ENCODE measurements around the gene GPC3.

GPC3 gene

DNA sequence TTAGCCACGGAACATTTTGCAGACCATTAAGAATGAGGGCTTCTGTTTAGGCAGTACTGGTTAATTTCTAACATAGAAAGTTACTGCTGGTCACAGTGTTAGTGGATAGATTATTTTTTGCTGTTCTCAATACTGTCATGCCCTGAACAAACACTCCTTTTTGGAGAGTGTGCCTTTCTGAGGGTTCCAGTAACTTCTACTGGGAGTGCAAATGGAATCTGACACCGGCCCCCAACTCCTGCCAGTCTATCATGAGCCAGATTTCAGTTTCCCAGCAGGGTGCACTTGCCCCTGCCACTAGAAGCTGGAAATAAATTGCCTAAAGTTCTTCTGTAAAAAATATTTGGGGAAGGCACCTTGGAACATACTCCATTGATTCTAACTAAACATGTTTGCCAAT, 345.7 kb downstream of the GPC3 start:
- Histone ChIP-seq H3K4me3 (ENCODE audit: low read depth, low read length) (no peak overlapping the region), H3K4me1 (ENCODE audit: control insufficient read depth, insufficient read depth, low read length) (peaks cover 2% of the 10 kb centered on the region; the same call in 1 of the 2 replicates), H3K36me3 (ENCODE audit: control insufficient read depth in 2 of 2, insufficient read depth in 1 of 2, low read length in 2 of 2) (no peaks in the 10 kb centered on the region), H3K27ac (ENCODE audit: extremely low read depth, low read depth, low read length) (no peak overlapping the region), H3K9me3 (ENCODE audit: control insufficient read depth, insufficient read depth, low read depth, low read length) (no peaks in the 10 kb centered on the region)
- TF ChIP-seq ZNF621 (tag by site-specific recombination; IDR thresholded peaks at IDR 0.05): no peak
- no peak for TF ChIP-seq ZBTB21 (tag by site-specific recombination; IDR thresholded peaks at IDR 0.05)
- no peak for TF ChIP-seq ZNF140 (tag by site-specific recombination; IDR thresholded peaks at IDR 0.05)
- TF ChIP-seq ZNF654 (tag by site-specific recombination; IDR thresholded peaks at IDR 0.05; ENCODE audit: low read depth): no peak
- TF ChIP-seq ZBTB17 (tag by site-specific recombination; IDR thresholded peaks at IDR 0.05): no peak
- ChIA-PET POLR2A (no interaction called here), CTCF (interaction anchor here (0.7 kb wide), 2 partner anchors 150 to 845 kb away, joined by 3 to 4 read pairs; no protein-coding TSS in a partner anchor)

DNA sequence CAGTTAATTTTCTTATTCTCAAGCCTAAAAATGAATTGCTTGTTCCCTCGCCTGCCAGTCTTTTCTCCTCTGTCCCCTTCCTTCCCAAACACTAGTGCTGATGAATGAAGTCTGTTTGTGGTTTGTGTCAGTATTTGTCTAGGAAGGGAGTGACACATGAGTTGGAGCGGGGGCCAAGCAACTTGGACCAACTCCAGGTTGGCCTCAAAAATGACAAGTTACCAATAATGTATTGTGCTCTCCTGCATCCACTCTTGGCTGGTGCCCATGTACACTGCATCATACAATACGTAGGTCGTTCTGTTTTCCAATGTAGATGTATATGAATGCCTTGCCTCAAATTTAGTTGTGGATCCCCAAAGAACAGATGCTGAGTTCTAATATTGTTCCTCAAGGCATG, 347.1 kb downstream of the GPC3 start:
- no peaks in the 10 kb centered on the region for H3K36me3 ChIP-seq (ENCODE audit: control insufficient read depth in 2 of 2, insufficient read depth in 1 of 2, low read length in 2 of 2)
- no peak for TF ChIP-seq ZNF341 (tag by site-specific recombination; IDR thresholded peaks at IDR 0.05; ENCODE audit: low read depth)
- TF ChIP-seq ZFHX2 (tag by site-specific recombination; conservative IDR thresholded peaks at IDR 0.05): no peak
- no peak for TF ChIP-seq SP7 (tag by site-specific recombination; IDR thresholded peaks at IDR 0.05)
- no peak for TF ChIP-seq KLF9 (tag by site-specific recombination; IDR thresholded peaks at IDR 0.05; ENCODE audit: low read depth)
- TF ChIP-seq ZNF530 (tag by site-specific recombination; IDR thresholded peaks at IDR 0.05; ENCODE audit: low read depth): no peak
- TF ChIP-seq, protein P1, sequence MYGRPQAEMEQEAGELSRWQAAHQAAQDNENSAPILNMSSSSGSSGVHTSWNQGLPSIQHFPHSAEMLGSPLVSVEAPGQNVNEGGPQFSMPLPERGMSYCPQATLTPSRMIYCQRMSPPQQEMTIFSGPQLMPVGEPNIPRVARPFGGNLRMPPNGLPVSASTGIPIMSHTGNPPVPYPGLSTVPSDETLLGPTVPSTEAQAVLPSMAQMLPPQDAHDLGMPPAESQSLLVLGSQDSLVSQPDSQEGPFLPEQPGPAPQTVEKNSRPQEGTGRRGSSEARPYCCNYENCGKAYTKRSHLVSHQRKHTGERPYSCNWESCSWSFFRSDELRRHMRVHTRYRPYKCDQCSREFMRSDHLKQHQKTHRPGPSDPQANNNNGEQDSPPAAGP (tag by site-specific recombination; IDR thresholded peaks at IDR 0.05): no peak
- peaks cover 2% of the 10 kb centered on the region; the same call in 1 of the 2 replicates for H3K4me1 ChIP-seq (ENCODE audit: control insufficient read depth, insufficient read depth, low read length)
- no peaks in the 10 kb centered on the region for H3K9me3 ChIP-seq (ENCODE audit: control insufficient read depth, insufficient read depth, low read depth, low read length)
- ChIA-PET CTCF (no interaction called here), POLR2A (no interaction called here)
- H3K27ac ChIP-seq (ENCODE audit: extremely low read depth, low read depth, low read length): no peak overlapping the region
- H3K4me3 ChIP-seq (ENCODE audit: low read depth, low read length): no peak overlapping the region

DNA sequence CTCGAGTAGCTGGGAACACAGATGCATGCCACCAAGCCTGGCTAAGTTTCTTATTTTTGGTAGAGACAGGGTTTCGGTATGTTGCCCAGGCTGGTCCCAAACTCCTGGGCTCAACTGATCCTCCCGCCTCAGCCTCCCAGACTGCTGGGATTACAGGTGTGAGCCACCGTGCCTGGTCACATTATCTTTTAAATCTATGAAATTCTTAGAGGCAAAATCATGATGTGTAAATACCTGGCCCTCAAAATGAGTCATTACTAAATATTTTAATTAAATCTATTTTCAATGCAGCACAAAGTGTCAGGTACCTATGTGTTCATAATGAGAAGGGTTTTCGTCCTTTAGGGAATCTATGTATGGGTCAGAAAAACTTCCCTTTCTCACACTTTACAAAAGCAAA, 347.6 kb downstream of the GPC3 start:
- TF ChIP-seq, protein P2, sequence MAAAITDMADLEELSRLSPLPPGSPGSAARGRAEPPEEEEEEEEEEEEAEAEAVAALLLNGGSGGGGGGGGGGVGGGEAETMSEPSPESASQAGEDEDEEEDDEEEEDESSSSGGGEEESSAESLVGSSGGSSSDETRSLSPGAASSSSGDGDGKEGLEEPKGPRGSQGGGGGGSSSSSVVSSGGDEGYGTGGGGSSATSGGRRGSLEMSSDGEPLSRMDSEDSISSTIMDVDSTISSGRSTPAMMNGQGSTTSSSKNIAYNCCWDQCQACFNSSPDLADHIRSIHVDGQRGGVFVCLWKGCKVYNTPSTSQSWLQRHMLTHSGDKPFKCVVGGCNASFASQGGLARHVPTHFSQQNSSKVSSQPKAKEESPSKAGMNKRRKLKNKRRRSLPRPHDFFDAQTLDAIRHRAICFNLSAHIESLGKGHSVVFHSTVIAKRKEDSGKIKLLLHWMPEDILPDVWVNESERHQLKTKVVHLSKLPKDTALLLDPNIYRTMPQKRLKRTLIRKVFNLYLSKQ (tag by site-specific recombination; IDR thresholded peaks at IDR 0.05; ENCODE audit: borderline replicate concordance): no peak
- no peak for TF ChIP-seq ZNF830 (tag by site-specific recombination; IDR thresholded peaks at IDR 0.05; ENCODE audit: low read depth)
- TF ChIP-seq ZNF248 (tag by site-specific recombination; IDR thresholded peaks at IDR 0.05): no peak
- no peak for TF ChIP-seq ZNF155 (tag by site-specific recombination; IDR thresholded peaks at IDR 0.05)
- no peak for TF ChIP-seq ZNF174 (tag by site-specific recombination; IDR thresholded peaks at IDR 0.05)
- TF ChIP-seq ZNF16 (tag by site-specific recombination; IDR thresholded peaks at IDR 0.05; ENCODE audit: low read depth): no peak
- no peak for TF ChIP-seq ZNF544 (tag by site-specific recombination; IDR thresholded peaks at IDR 0.05)
- TF ChIP-seq ZNF555 (tag by site-specific recombination; conservative IDR thresholded peaks at IDR 0.05): no peak
- TF ChIP-seq YY1 (tag by site-specific recombination; IDR thresholded peaks at IDR 0.05): no peak
- no peak for TF ChIP-seq ZNF785 (tag by site-specific recombination; IDR thresholded peaks at IDR 0.05)
- no peak for TF ChIP-seq EGR2 (tag by site-specific recombination; IDR thresholded peaks at IDR 0.05; ENCODE audit: low read depth)
- no peak for TF ChIP-seq SCRT2 (tag by site-specific recombination; IDR thresholded peaks at IDR 0.05)
- TF ChIP-seq ZSCAN30 (tag by site-specific recombination; IDR thresholded peaks at IDR 0.05): no peak
- no peak for TF ChIP-seq WT1 (tag by site-specific recombination; IDR thresholded peaks at IDR 0.05)
- TF ChIP-seq, protein P3, sequence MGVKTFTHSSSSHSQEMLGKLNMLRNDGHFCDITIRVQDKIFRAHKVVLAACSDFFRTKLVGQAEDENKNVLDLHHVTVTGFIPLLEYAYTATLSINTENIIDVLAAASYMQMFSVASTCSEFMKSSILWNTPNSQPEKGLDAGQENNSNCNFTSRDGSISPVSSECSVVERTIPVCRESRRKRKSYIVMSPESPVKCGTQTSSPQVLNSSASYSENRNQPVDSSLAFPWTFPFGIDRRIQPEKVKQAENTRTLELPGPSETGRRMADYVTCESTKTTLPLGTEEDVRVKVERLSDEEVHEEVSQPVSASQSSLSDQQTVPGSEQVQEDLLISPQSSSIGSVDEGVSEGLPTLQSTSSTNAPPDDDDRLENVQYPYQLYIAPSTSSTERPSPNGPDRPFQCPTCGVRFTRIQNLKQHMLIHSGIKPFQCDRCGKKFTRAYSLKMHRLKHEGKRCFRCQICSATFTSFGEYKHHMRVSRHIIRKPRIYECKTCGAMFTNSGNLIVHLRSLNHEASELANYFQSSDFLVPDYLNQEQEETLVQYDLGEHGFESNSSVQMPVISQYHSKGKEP (tag by site-specific recombination; IDR thresholded peaks at IDR 0.05): no peak
- TF ChIP-seq ZNF654 (tag by site-specific recombination; IDR thresholded peaks at IDR 0.05; ENCODE audit: low read depth): no peak
- no peak for TF ChIP-seq ZNF777 (tag by site-specific recombination; IDR thresholded peaks at IDR 0.05; ENCODE audit: borderline replicate concordance)
- H3K4me1 ChIP-seq (ENCODE audit: control insufficient read depth, insufficient read depth, low read length): peaks cover 2% of the 10 kb centered on the region; the same call in 1 of the 2 replicates
- CTCF ChIA-PET: interaction anchor here (0.6 kb wide), 1 partner anchor 551 kb away, joined by 5 read pairs; no protein-coding TSS in a partner anchor

More for the DNA sequence above, 347.6 kb downstream of the GPC3 start:
- no peak overlapping the region for H3K27ac ChIP-seq (ENCODE audit: extremely low read depth, low read depth, low read length)
- POLR2A ChIA-PET: no interaction called here
- H3K4me3 ChIP-seq (ENCODE audit: low read depth, low read length): no peak overlapping the region
- H3K9me3 ChIP-seq (ENCODE audit: control insufficient read depth, insufficient read depth, low read depth, low read length): no peaks in the 10 kb centered on the region
- no peaks in the 10 kb centered on the region for H3K36me3 ChIP-seq (ENCODE audit: control insufficient read depth in 2 of 2, insufficient read depth in 1 of 2, low read length in 2 of 2)

Data from HEK293 (cell line).